ENCODE measurements around the gene NAALADL2. TPM values are rescaled to one million over a fixed set of nuclear protein-coding genes. Genes with fewer than 3 reads are reported as not detected.

Gene NAALADL2
- total and polyA plus RNA-seq, 2 of the 4 experiments (the other 2 are of a cell fraction) = 3.8 to 19.2 TPM

DNA sequence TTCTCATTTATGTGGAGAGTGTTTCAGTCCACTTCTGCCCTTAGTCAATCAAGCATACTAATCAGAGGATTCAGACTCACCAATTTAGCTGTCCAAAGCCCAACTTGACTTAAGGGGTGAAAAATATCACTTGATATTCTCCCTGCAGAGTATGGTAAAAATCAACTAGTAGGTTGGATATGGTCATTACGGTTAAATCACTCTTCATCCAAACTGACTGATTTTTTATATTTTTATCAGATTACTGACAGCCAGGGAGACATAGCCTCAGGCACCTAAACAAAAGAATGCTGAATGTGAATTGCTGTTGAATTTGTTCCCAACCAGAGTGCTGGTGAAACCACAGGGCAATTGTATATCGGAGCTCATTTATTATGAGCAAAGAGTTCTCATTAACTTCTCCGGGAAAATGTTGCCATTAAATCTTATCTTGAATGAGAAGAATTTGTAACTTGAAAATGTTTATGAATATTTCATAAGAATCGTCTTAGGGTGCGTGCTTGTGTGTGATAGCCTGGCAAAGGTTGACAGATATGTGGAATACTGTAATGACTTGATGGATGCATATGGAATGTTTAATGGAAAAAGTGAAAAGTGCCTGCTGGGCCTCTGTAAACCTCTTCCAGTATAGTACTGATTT lies 411.2 kb downstream of the NAALADL2 start (continued):
- no peak for TF ChIP-seq RCOR1 (IDR thresholded peaks at IDR 0.05; ENCODE audit: insufficient replicate concordance, low read length)

DNA sequence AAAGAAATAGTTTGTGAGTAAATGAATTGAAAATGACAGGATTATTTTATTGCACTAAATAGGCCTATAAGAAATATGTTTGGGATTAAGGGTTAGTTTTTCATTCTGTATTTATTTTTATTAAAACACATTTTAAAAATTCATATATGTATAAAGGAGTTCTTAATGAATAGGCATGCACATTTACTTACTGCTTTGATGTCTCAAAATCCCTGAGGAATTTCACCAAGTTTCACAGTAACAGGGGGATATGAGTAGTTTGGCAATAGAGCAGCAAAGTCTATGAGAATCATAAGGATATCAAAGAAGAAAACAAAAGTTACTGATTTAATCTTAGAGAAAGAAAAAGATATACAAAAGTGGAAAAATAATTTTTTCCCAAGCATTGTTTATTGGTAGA lies 411.7 kb downstream of the NAALADL2 start:
- no peak overlapping the region for H2AFZ ChIP-seq (replicated peaks; ENCODE audit: low read length, poor library complexity)
- peak overlapping the region; percentile 60; the same call in 1 of the 2 replicates for H3K56ac ChIP-seq (ENCODE audit: extremely low read depth, insufficient read depth, low read length)
- peak overlapping the region; percentile 73; the same call in 1 of the 2 replicates for H2BK20ac ChIP-seq (ENCODE audit: low read depth, low read length)
- H3K9ac ChIP-seq (ENCODE audit: low read depth, low read length) = no peak overlapping the region
- no peaks in the 10 kb centered on the region for H4K20me1 ChIP-seq (ENCODE audit: insufficient read depth, low read length)
- ChIA-PET CTCF (no interaction called here), POLR2A (ENCODE audit: unreplicated experiment) (no interaction called here)
- no peak for DNase-seq
- H2BK120ac ChIP-seq (ENCODE audit: low read depth, low read length) = peak overlapping the region; percentile 91
- H3K36me3 ChIP-seq (ENCODE audit: control insufficient read depth, insufficient read depth, low read length) = no peaks in the 10 kb centered on the region
- intact Hi-C loops (cut with micrococcal nuclease) (loop anchor here (5.0 kb wide), 1 partner anchor 324 kb away; no protein-coding TSS in a partner anchor), dilution Hi-C loops (cut with HindIII; ENCODE audit: low sequenced_read_pairs, unreplicated experiment) (no loop called here), in situ Hi-C loops (cut with MboI; ENCODE audit: low sequenced_read_pairs) (no loop called here)
- no peaks in the 10 kb centered on the region; a peak in 1 of 4 replicates for H3K79me1 ChIP-seq (ENCODE audit: low read depth in 1 of 2, low read length in 2 of 2)
- no peaks in the 10 kb centered on the region for H3K9me3 ChIP-seq (ENCODE audit: control insufficient read depth, insufficient read depth, low read length)
- ATAC-seq (ENCODE audit: low read depth) = no peak
- peak overlapping the region; percentile 80; the same call in 1 of the 2 replicates for H4K91ac ChIP-seq (ENCODE audit: insufficient read depth, low read depth, low read length)
- peaks cover 2% of the 10 kb centered on the region; the same call in 1 of the 2 replicates for H3K9me1 ChIP-seq (ENCODE audit: insufficient read depth, low read length)
- BruUV-seq (replicated peaks) = no TSS peak
- no peak overlapping the region for H2AK5ac ChIP-seq (ENCODE audit: low read depth, low read length)
- H2AK9ac ChIP-seq (replicated peaks; ENCODE audit: low read depth, low read length, poor library complexity) = no peak overlapping the region
- no peak overlapping the region for H3K4me3 ChIP-seq (ENCODE audit: insufficient read depth, low read depth, low read length)
- H3K14ac ChIP-seq (replicated peaks; ENCODE audit: low read depth, low read length) = no peak overlapping the region; the same call in 1 of the 2 replicates
- no peak overlapping the region; a peak in 1 of 4 replicates for H4K8ac ChIP-seq (ENCODE audit: low read depth in 2 of 2, low read length in 2 of 2)
- peak overlapping the region; percentile 89; the same call in 1 of the 2 replicates for H3K27ac ChIP-seq (ENCODE audit: insufficient read depth, low read length)
- peaks cover 7% of the 10 kb centered on the region for H3K4me1 ChIP-seq (ENCODE audit: control insufficient read depth, insufficient read depth, low read length)
- H2BK5ac ChIP-seq (ENCODE audit: low read depth, low read length, poor library complexity, severe bottlenecking) = peak overlapping the region; percentile 91
- H2BK15ac ChIP-seq (ENCODE audit: low read depth, low read length) = no peak overlapping the region
- H4K5ac ChIP-seq (ENCODE audit: low read depth, low read length) = peak overlapping the region; percentile 88
- H3K23ac ChIP-seq (ENCODE audit: low read depth, low read length) = no peak overlapping the region
- H3K4me2 ChIP-seq (ENCODE audit: low read depth, low read length) = no peak overlapping the region
- H3K18ac ChIP-seq (ENCODE audit: low read depth, low read length) = peak overlapping the region; percentile 98
- no peaks in the 10 kb centered on the region for H3K27me3 ChIP-seq (ENCODE audit: control insufficient read depth, insufficient read depth, low read length)
- 0 out of 2 replicates have a peak overlapping the region, but pooled peaks have one; percentile 54 for H3K4ac ChIP-seq (ENCODE audit: low read depth, low read length)
- TF ChIP-seq RAD21 (IDR thresholded peaks at IDR 0.05; ENCODE audit: low read length) (no peak), SMC3 (IDR thresholded peaks at IDR 0.05; ENCODE audit: low read depth, low read length) (no peak), MXI1 (IDR thresholded peaks at IDR 0.05; ENCODE audit: borderline replicate concordance, low read depth, low read length) (no peak), MAFK (IDR thresholded peaks at IDR 0.05; ENCODE audit: low read depth, low read length) (no peak), POLR2A (IDR thresholded peaks at IDR 0.05; ENCODE audit: low read depth, low read length) (no peak), RFX5 (IDR thresholded peaks at IDR 0.05; ENCODE audit: low read depth, low read length) (no peak), NFE2L2 (IDR thresholded peaks at IDR 0.05; ENCODE audit: low read depth, low read length) (no peak), BHLHE40 (IDR thresholded peaks at IDR 0.05; ENCODE audit: low read depth, low read length) (no peak), RCOR1 (IDR thresholded peaks at IDR 0.05; ENCODE audit: insufficient replicate concordance, low read length) (no peak), CEBPB (IDR thresholded peaks at IDR 0.05; ENCODE audit: low read depth, low read length) (no peak), CHD1 (IDR thresholded peaks at IDR 0.05; ENCODE audit: low read depth, low read length) (no peak)
- TF ChIP-seq, protein P1, sequence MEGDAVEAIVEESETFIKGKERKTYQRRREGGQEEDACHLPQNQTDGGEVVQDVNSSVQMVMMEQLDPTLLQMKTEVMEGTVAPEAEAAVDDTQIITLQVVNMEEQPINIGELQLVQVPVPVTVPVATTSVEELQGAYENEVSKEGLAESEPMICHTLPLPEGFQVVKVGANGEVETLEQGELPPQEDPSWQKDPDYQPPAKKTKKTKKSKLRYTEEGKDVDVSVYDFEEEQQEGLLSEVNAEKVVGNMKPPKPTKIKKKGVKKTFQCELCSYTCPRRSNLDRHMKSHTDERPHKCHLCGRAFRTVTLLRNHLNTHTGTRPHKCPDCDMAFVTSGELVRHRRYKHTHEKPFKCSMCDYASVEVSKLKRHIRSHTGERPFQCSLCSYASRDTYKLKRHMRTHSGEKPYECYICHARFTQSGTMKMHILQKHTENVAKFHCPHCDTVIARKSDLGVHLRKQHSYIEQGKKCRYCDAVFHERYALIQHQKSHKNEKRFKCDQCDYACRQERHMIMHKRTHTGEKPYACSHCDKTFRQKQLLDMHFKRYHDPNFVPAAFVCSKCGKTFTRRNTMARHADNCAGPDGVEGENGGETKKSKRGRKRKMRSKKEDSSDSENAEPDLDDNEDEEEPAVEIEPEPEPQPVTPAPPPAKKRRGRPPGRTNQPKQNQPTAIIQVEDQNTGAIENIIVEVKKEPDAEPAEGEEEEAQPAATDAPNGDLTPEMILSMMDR (conservative IDR thresholded peaks at IDR 0.05; ENCODE audit: low read depth, low read length) = no peak
- TF ChIP-seq, protein P2, sequence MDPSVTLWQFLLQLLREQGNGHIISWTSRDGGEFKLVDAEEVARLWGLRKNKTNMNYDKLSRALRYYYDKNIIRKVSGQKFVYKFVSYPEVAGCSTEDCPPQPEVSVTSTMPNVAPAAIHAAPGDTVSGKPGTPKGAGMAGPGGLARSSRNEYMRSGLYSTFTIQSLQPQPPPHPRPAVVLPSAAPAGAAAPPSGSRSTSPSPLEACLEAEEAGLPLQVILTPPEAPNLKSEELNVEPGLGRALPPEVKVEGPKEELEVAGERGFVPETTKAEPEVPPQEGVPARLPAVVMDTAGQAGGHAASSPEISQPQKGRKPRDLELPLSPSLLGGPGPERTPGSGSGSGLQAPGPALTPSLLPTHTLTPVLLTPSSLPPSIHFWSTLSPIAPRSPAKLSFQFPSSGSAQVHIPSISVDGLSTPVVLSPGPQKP (IDR thresholded peaks at IDR 0.05; ENCODE audit: borderline replicate concordance, low read depth, low read length) = no peak

Data from IMR-90 (cell line).